NCI-H510A (cell line): ENCODE measurements around the gene CEACAM21.

ENCODE experiments used
- DNase-seq: peaks from one replicate; lab custom pipeline; 2025; lab: John Stamatoyannopoulos, UW

Gene CEACAM21

DNA sequence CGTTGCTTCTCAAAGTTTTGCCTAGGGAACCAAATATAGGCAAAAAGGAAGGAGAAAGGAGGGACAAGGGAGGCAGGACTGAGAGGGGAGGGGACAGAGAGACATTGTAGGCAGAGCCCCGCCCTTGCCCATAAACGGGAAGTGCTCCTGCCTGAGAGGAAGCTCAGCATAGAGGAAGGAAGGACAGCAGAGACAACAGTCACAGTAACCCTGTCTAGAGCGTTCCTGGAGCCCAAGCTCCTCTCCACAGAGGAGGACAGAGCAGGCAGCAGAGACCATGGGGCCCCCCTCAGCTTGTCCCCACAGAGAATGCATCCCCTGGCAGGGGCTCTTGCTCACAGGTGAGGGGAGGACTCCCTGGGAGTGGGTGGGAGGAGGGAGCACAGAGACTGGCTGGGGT is at the start of gene CEACAM21:
Gene CEACAM21, plus strand, starts transcription at position 169 of the 400 bp plus-strand sequence. Its CDS starts 109 bp downstream, at position 278.
- DNase-seq, result no peak

DNA sequence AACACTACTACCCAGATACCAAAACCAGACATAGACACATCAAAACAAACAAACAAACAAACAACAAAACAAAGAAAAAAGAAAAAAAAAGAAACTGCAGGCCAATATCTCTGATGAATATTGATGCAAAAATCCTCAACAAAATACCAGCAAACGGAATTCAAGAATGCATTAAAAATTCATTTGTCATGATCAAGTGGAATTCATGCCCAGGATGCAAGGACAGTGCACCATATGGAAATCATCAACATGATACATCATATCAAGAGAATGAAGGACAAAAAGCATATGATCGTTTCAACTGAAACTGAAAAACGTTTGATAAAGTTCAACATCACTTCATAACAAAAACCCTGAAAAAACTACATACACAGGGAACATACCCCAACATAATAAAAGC is 48.9 kb upstream of the CEACAM21 start:
- no peak for DNase-seq

DNA sequence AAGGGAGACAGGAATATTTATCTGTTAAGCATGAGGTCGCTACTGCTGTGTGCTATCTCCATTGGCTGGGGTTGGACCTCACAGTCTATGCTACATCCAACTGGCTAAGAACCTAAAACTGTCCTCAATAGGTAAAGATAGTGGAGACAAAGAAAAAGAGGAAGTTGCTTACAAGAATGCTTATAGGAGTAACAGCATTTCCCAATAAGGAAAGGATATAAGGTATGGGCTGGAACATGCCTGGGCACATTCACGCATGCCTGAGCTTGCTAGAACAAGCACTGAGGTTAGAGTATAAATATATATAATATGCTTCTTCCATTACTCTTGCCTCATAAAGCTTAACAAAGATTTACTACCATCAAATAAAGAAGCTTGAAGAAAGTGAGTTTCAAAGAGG is 47.9 kb upstream of the CEACAM21 start:
- no peak for DNase-seq

DNA sequence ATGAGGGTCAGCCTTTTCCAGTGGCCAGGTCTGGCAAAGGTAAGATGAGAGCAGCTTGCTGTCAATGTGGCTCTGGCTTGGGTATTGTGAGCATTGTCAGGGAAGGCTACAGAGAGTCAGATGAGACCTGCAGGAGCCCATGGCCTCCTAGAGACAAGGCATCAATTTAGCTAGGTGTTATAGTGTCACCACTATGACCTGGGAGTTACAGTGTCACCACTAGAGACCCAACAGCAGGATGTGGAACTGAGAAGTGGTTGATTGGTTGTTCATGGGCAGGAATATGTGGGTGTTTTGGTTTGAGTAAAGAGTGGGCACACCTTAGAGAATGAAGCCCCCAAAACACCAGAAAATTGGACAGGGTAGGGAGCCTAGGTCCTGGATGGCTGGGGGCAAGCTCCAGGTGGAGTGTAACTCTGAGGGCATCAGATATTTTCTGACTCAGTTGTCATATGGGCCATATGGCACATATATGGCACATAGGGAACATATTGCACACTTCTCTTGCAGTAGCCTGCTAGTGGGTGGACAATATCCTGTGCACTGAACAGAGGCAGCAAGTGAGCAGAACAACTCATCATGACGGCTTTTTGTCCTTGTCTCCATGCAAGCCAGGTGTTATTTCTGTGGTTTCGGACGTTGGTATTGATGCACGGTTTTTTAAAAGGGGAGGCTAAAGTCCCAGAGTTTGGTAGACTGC is 46.3 kb upstream of the CEACAM21 start:
- no peak for DNase-seq

DNA sequence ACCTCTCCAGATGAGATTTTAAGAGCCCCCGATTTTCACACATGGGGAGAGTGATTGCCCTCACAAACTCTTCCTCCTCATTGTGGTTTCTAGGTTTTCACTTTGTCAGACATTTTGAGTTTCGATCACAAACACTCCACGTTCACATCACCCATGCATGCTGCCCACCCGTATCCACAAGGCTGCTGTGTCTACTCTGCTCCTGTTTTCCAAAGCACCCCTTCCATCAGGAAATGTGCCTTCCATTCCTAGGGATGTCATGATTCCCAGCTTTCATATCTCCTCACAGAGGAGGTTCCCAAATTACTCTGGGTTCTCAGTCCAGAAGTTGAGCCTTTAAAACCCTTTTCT is 45.8 kb upstream of the CEACAM21 start:
- DNase-seq, result no peak

DNA sequence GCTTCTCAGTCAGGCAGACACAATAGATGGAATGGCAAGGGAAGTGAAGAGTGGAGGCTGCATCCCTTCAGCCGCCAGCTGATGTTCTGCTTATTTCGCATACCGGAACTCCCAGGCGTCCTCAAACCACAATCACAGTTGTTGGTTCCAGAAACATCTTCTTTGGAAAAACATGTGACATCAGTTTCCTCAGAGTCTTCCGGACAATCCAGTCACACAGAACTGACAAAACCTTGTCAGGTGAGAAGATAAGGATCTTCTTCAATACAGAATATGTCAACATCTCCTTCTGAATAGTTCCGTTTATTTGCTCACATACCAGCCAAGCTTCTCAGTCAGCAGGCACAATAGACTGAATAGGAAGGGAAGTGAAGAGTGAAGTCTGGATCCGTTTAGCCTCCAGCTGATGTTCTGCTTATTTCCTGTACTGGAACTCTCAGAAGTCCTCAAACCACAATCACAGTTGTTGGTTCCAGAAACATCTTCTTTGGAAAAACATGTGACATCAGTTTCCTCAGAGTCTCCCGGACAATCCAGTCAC is 45.1 kb upstream of the CEACAM21 start:
- DNase-seq, result no peak

DNA sequence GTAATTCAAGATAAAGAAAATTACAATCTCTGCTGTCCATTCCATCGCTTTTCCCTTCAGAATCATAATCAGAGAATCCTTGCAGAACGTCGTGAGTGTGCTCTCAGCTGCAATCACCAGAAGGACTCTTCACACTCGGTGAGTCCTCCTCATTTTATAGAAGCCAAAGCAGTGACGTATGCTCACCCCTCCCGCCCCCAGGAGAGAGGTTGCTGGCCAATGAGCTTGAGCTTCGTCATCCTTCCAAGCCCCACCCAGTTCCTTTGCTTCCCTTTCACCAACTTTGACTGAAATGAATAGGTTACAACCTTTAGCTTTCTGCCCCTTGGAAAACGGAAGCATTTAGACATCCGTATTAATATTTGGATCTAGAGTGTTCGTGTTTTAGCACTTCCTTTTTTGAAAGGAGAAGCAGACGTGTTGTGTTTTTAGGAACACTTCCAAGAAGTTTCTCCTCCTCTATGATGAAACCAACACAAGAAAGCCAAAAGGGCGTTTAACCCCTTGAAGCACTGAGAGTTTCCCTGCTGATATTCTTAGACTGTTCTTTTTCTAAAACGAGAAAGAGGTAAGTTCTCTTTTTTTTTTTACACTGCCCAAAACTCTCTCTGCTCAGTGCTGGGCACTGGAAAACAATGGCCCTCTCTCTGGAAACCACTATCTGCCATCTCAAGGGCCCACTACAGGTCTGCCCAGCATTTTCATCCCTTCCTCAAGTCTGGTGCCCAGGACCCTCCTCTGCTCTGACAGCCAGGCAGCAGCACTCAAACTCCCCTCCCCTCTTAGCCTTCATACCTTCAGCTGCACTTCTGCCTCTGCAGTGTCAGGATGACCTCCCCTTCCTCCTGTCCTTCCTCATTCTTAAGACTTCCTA is 44.3 kb upstream of the CEACAM21 start:
- DNase-seq, result no peak

DNA sequence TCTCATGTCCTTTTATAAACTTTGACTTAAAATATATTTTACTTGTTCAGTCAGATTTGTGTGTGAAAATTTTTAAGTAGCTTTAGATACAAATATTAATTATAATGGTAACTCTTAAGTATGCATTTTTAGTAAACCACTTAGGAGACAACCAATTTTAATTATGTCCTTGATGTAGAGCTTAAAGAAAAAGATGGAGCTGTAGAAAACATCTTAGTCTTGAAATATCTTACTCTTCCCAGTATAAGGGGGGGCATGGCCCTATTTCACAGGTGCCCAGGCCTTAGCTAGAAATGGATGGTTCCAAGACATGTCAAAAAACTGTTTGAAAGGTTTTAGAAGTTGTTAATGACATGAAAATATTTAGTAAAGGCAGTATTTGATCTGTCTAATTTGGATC is 43.4 kb upstream of the CEACAM21 start:
- DNase-seq, result no peak

DNA sequence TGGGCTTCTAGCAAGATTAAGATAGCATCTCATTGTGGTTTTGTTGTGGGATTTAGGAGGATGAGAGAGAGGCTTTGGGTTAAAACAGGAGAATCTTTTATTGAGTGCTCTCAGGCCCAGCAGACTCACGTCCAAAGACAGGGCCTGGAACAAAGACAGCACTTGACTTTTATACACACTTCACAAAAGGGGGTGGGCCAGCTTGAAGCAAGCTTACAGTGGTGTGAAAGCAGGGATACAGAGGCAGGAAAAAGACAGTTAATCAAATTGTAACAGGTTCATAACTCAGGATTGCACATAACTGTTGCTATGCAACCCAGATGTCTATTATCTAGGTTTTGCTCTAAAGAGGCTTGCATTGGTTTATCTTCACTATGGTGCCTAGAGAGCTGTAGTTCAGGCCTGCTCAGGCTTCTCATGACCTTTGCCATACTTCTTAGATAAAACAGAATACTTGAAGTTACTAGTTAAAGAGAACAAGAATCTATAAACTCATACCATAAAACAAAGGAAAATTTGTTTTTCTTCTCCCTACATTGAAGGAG is 42.2 kb upstream of the CEACAM21 start:
- no peak for DNase-seq

DNA sequence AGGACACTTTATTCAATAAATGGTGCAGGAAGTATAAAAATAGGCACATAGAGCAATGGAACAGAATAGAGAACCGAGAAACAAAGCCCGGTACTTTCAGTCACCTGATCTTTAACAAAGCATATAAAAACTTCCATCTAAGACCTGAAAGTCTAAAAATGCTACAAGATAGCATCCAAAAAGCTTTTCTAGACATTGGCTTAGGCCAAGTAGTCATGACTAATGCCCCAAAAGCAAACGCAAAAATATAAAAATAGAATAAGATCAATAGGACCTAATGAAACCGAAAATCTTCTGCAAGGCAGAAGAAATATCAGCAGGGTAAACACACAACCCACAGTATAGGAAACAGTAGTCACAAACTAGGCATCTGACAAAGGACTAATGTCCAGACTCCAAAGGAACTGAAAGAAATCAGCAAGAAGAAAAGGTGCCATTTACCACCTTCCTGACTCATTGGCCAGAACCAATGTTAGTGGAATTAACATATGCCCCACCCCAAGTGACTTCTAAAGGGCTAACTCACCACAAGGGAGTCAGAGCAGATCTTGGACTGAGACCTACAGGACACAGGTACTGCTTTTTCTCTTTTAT is 40.8 kb upstream of the CEACAM21 start:
- no peak for DNase-seq

DNA sequence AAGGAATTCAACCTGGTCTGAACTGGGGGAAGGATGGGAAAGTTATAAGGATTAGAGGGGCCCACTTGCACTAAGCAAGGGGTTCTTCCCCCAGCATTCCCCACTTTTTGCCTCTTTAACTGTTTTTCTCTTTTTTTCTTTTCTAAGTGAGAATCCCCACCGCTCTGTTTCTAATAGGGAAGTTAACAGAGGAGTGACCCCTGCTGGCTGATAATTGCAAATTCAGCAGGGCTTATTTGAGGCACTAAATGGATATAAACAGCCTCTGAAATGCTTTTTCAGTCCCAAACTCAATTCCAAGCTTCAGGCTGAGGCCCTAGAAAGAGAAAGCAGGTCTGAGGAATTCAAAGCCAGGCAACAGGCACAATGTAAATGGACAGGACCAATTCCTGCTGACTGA is 38.2 kb upstream of the CEACAM21 start:
- DNase-seq, result no peak

DNA sequence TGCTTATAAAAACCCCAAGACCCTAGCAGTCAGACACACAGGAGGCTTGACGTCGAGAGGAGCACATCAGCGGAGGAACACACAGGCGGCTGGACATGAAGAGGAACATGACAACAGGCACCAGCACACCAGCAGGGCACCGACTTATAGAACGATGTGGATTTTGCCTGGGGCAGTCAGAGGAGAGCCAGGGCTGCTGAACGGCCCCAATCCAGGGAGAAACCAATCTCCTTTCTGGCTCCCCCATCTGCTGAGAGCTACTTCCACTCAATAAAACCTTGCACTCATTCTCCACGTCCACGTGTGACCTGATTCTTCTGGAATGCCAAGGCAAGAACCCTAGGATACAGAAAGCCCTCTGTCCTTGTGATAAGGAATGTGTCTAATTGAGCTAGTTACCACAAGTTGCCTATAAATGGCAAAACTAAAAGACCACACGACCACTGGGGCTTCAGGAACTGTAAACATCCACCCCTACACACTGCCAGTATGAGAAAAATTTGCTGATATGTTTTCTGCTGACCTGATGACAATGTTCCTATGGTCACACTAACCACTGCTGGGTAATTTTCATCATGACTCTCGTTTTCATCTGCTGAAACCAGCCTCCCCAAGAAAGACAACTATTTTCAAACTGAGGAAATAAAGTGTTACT is 35.8 kb upstream of the CEACAM21 start:
- no peak for DNase-seq

DNA sequence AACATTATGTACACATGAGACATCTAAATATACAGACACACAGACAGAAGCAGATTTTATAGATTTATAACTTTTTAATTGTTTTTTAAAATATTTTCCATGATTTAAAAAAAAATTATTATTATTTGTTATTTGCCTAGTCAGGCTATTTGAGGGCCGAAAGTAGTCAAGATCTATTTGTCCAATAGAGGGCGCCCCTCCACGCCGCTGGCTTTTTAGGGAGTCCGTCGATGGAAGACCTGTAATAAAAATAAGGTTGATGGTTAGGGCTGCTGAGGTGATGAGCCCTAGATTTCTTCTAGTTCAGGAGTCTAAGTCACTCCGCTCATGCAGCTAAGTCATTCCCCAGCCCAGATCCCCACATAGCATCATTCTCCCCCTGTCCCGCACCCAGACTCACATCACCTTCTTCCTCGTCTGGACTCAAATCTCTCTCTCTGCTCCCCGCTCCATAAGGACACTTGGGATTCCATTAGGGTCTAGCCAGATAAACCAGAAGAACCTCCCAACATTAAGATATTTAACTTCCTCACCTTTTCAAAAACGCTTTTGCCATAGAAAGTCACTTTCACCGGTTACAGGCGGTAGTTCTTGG is 33.9 kb upstream of the CEACAM21 start:
- DNase-seq, result no peak

DNA sequence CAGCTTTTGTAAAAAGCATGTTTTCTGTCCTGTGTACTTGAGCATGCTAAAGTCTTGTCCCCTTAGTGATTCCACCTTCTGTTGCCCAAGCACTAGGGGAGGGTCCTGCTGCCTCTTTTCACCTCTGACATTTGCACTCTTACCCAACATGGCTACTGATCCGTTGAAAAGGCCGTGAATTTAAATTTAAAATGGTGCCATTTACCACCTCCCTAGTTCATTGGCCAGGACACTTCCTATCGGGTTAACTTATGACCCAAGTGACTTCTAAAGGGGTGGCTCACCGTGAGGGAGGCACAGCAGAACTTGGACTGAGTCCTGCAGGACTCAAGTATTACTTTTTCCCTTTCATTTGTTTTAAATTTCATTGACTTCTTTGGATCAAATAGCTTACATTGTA is 33.3 kb upstream of the CEACAM21 start:
- DNase-seq, result no peak

DNA sequence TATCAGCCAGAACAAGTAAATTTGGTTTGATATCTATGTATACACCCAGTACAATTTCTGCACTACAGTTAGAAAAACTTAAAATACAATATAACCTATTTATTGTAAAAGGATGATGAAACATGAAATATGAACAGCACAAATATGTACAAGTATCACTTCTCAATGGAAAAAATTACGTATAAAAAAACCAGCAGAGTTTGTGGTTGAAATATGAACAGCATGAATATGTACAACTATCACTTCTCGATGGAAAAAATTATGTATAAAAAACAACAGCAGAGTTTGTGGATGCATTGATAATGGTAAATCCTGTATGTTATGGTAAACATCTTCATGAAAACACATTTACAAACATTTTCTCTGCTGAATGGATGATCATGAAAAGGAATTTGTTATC is 32.4 kb upstream of the CEACAM21 start:
- no peak for DNase-seq

DNA sequence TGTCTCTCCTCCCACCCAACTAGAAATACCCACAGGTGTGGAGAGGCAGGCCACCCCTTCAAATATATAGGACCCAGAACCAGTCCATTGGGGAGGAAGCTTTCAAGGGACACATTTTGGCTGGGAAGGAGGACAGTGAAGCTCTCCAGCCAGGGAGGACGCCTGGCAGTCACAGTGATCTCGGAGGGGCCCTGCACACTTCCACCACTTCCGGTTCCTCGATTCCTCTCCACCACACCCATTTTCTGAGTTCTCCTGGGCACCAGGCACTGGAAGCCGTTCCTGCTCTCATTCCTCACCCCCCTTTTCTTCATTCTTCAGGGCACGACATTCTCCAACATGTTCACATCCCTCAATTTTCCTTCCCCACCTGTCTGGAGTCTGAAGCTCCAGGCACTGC is 30.4 kb upstream of the CEACAM21 start:
- no peak for DNase-seq

DNA sequence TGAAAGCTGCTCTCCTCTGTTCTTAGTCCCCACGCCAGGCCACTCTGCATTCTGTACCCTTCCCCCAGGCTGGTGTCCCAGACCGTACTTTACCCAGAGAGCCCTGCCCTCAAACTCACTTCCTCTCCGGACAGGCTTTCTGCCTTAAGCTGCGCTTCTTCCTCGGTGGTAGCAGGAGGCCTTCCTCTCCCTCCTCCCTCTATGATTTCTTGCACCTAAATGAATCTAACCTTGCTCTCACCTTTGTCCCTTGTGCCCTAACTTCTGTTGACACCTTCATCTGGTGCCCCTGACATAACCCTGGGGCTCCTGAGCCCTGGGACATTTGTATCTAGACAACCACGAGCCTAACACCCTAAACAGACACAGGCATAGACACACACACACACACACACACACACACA is 29.6 kb upstream of the CEACAM21 start:
- DNase-seq, result no peak

DNA sequence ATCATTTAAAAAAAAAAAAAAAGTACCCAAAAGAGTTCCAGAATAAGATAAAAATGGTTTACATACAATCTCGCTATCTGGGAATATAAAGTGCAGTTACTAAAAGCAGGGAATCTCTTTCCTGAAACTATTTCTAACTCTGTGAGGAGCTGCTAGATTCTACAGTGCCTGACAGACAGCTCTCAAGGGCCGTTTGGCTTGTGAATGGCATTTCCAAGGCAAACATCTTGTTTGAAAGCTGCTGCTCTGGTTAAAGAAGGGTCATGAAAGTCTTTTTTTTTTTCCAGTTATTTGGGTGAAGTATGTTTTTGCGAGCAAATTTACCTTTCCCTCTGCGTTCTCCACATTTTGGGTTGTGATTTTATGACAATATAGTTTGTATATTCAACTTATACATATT is 29.0 kb upstream of the CEACAM21 start:
- no peak for DNase-seq

DNA sequence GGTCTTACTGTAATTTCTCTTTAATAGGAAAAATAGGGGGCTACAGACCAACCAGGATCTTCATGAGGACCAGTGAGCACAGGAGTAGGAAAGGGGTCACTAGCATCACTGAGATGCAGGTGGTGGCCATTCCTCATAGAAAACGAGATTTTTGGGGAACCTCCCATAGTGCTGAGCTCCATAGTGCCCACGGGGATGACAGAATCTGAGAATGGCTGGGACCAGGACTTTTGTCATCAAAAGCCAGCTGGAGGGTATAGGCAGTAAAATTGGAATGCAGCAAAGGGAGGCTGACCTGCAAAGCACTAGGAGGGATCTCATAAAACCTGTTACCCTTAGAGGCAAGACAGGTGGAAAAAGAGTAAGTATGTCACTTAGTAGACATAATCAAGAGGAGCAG is 28.4 kb upstream of the CEACAM21 start:
- DNase-seq, result no peak

DNA sequence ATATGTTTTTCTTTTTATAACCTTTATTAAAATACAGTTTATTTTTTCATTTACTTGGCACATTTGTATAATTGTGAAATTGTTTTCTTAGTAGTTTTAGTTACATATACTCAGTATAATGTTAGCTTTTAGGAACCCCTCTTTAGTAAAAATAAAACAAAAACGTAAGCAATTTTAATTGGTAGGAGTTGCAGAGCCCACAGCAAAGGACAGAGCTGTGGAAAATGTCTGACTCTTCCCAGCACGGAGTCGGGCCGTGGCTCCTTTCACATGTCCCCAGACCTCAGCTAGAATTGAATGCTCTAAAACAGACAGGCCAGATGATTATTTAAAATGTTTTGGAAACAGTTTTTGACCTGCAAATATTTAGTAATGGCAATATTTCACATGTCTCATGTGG is 27.9 kb upstream of the CEACAM21 start:
- DNase-seq, result no peak

DNA sequence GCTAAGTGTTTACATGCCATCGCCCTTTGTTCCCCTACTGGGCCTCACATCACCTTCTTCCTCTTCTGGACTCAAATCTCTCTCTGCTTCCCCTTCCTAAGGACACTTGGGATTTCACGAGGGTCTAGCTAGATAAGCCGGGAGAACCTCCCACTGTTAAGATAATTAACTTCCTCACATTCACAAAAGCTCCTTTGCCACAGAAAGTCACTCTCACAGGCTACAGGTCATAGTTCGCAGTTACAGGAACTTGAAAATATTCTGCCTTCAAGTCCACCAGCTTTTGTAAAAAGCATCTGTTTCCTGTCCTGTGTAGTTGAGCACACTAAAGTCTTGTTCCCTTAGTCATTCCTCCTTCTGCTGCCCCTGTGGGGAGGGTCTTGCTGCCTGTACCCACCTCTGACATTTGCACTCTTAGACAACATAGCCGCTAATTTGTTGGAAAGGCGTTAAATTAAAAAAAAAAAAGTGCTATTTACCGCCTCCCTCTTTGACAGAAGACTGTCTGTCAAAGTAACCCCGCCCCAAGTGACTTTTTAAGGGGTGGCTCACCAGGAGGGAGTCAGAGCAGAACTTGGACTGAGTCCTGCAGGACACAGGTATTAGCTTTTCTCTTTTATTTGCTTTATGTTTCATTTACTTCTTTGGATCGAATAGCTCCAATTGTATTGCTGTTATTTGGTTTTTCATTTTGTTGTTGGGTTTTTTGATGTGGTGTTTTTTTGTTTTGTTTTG is 26.8 kb upstream of the CEACAM21 start:
- DNase-seq, result no peak
